Keratinocyte (primary cell): ENCODE data around the gene CCDC174. TPM values are rescaled to one million over a fixed set of nuclear protein-coding genes. Genes with fewer than 3 reads are reported as not detected.

ENCODE experiments used
- DNase-seq: peaks from one replicate; pipeline ENCODE4 v3.0.0-alpha.2; 2011; ENCODE audit warnings: low read depth, missing footprints, low spot score
- FAIRE-seq: peaks from 2 replicates; lab custom pipeline; 2011; peaks lifted over from hg19 to GRCh38; lab: Jason Lieb, UNC
- H2AFZ ChIP-seq: 2 replicates; pipeline ENCODE4 v1.6.0; 2012; ENCODE audit warnings: low read length, control low read depth, inconsistent platforms; ENCODE audit not compliant: control insufficient read depth
- H3K27ac ChIP-seq: 2 replicates; pipeline ENCODE4 v1.5.1; 2011; ENCODE audit warnings: low read length; ENCODE audit not compliant: control insufficient read depth, insufficient read depth
- H3K27me3 ChIP-seq: 3 replicates; pipeline ENCODE4 v1.6.0; 2011; ENCODE audit warnings: low read length; ENCODE audit not compliant: control insufficient read depth, insufficient read depth; ENCODE audit errors: extremely low read depth
- H3K36me3 ChIP-seq, 2 experiments: 2 replicates in 1 of 2; 3 replicates in 1 of 2; pipeline ENCODE4 v1.5.1; 2011; ENCODE audit warnings: low read length in 2 of 2, mild to moderate bottlenecking in 1 of 2; ENCODE audit not compliant: control insufficient read depth in 2 of 2, insufficient read depth in 2 of 2; ENCODE audit errors: extremely low read depth in 1 of 2
- H3K4me1 ChIP-seq: 3 replicates; pipeline ENCODE4 v1.5.1; 2011; ENCODE audit warnings: low read length; ENCODE audit not compliant: control insufficient read depth, insufficient read depth; ENCODE audit errors: extremely low read depth
- H3K4me2 ChIP-seq: 3 replicates; pipeline ENCODE4 v1.6.0; 2011; ENCODE audit warnings: low read depth, low read length; ENCODE audit not compliant: control insufficient read depth, insufficient read depth; ENCODE audit errors: extremely low read depth
- H3K4me3 ChIP-seq, 3 experiments: fragments of 200-600 bp in 1 of 3; sonication (generic) in 1 of 3; 2 replicates in 2 of 3; 3 replicates in 1 of 3; pipeline ENCODE4 v1.5.1; 2011 to 2016; ENCODE audit warnings: low read length in 3 of 3, mild to moderate bottlenecking in 3 of 3, control low read depth in 2 of 3, inconsistent platforms in 1 of 3, low read depth in 1 of 3, mixed read lengths in 1 of 3, mixed run types in 1 of 3, moderate library complexity in 1 of 3; ENCODE audit not compliant: control insufficient read depth in 2 of 3, insufficient read depth in 2 of 3; ENCODE audit errors: extremely low read depth in 1 of 3
- H3K79me2 ChIP-seq: 2 replicates; pipeline ENCODE4 v1.6.0; 2012; ENCODE audit warnings: low read length; ENCODE audit not compliant: control insufficient read depth, insufficient read depth
- H3K9ac ChIP-seq: 3 replicates; pipeline ENCODE4 v1.6.0; 2011; ENCODE audit warnings: low read length; ENCODE audit not compliant: control insufficient read depth, insufficient read depth; ENCODE audit errors: extremely low read depth
- H3K9me1 ChIP-seq: 3 replicates; pipeline ENCODE4 v1.6.0; 2011; ENCODE audit warnings: low read length; ENCODE audit not compliant: control insufficient read depth, insufficient read depth; ENCODE audit errors: extremely low read depth
- H3K9me3 ChIP-seq: 2 replicates; pipeline ENCODE4 v1.5.1; 2012; ENCODE audit warnings: low read depth, low read length; ENCODE audit not compliant: control insufficient read depth
- H4K20me1 ChIP-seq: 3 replicates; pipeline ENCODE4 v1.6.0; 2011; ENCODE audit warnings: low read length; ENCODE audit not compliant: control insufficient read depth, insufficient read depth; ENCODE audit errors: extremely low read depth
- EZH2 ChIP-seq: IDR thresholded peaks from one replicate; pipeline ENCODE4 v1.6.1; 2012; ENCODE audit warnings: inconsistent platforms, mild to moderate bottlenecking, low read length, moderate library complexity
- dilution Hi-C: fragments of 300-500 bp; cut with MboI; formaldehyde crosslinking; loops from one replicate; pipeline ENCODE4 v1.7.0; 2020; ENCODE audit warnings: low sequenced_read_pairs; ENCODE audit not compliant: extremely low pct_ligation_motif_present
- polyA plus RNA-seq, 5 experiments: library from polyadenylated mRNA; depleted of rRNA in 3 of 5; stranded (reverse) in 3 of 5; stranded (forward) in 1 of 5; unstranded in 1 of 5; fragments of >200 nt; gene quantifications; 1 replicate in 1 of 5; 2 replicates in 3 of 5; 3 replicates in 1 of 5; pipeline versions ENCODE4 v1.2.1 to v1.2.3, GENCODE V29; 2011 to 2012; ENCODE audit warnings: missing spikeins in 2 of 5, low read depth in 1 of 5, low replicate concordance in 1 of 5
- TF ChIP-seq, protein P1 (sequence below), 3 experiments: IDR thresholded peaks in 1 of 3; conservative IDR thresholded peaks in 1 of 3; optimal IDR thresholded peaks in 1 of 3; 2 replicates in 2 of 3; 3 replicates in 1 of 3; pipeline versions ENCODE3 to v1.5.1; 2011; ENCODE audit warnings: low read length in 3 of 3, mild to moderate bottlenecking in 3 of 3, moderate library complexity in 2 of 3, control low read depth in 1 of 3, inconsistent platforms in 1 of 3; ENCODE audit not compliant: insufficient read depth in 2 of 3; ENCODE audit errors: extremely low read depth in 1 of 3

CCDC174 gene
- polyA plus RNA-seq, 1 donor (not counting 4 experiments of a cell fraction or from before 2014, with no cell fraction given) = 6.2 TPM

DNA sequence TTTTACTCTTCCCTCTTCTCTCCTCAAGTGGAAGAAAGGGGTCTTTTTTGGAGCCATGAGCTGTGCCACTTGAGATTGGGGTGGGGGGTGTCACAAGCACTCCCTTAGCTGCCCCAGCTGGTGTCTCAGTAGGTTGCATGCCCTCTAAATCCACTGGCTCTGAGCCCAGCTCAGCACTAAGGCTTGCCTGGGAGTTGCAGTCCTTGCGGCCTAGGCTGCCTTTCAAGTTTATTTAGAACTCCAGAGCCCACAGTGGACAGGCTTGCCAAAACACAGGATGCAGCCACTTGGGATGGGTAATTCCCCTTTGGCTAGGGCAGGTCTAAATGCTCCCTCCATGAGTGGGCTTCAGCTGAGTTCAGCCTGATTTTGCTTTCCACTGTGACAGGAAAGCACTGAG lies 48.1 kb downstream of the CCDC174 start:
- dilution Hi-C loops = no loop called here
- H3K4me2 ChIP-seq = no peak overlapping the region
- DNase-seq = no peak

DNA sequence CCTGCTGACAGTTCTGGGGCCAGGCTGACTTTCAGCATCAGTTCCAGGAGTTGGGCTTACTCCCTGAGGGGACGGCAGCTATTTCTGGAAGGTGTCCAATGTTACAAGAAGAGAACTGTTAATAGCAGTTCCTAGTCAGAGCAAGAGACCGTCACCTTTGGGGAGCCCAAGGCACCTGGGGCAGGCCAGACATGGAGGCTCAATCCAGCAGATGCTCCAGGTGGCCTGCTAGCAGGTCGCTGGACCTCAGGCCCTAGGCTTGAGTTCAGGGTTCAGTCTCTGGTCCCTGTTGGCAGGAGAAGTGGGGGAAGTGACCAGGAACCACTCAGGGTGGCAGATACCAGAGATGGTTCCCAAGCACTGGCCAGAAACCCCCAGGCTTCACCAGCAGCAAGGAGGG lies 49.3 kb downstream of the CCDC174 start:
- no peaks in the 10 kb centered on the region for H3K27me3 ChIP-seq
- no peaks in the 10 kb centered on the region for H3K4me1 ChIP-seq
- dilution Hi-C loops = no loop called here
- H3K79me2 ChIP-seq = no peaks in the 10 kb centered on the region
- no peak overlapping the region for H2AFZ ChIP-seq
- no peaks in the 10 kb centered on the region for H4K20me1 ChIP-seq
- no peak for DNase-seq
- H3K27ac ChIP-seq = no peak overlapping the region
- no peaks in the 10 kb centered on the region for H3K9me3 ChIP-seq
- FAIRE-seq = no peak
- no peaks in the 10 kb centered on the region for H3K9me1 ChIP-seq
- H3K4me2 ChIP-seq = no peak overlapping the region
- H3K4me3 ChIP-seq = no peak overlapping the region
- TF ChIP-seq EZH2 = no peak
- TF ChIP-seq, protein P1, sequence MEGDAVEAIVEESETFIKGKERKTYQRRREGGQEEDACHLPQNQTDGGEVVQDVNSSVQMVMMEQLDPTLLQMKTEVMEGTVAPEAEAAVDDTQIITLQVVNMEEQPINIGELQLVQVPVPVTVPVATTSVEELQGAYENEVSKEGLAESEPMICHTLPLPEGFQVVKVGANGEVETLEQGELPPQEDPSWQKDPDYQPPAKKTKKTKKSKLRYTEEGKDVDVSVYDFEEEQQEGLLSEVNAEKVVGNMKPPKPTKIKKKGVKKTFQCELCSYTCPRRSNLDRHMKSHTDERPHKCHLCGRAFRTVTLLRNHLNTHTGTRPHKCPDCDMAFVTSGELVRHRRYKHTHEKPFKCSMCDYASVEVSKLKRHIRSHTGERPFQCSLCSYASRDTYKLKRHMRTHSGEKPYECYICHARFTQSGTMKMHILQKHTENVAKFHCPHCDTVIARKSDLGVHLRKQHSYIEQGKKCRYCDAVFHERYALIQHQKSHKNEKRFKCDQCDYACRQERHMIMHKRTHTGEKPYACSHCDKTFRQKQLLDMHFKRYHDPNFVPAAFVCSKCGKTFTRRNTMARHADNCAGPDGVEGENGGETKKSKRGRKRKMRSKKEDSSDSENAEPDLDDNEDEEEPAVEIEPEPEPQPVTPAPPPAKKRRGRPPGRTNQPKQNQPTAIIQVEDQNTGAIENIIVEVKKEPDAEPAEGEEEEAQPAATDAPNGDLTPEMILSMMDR (optimal IDR thresholded peaks at IDR 0.05 in 1 of 3, IDR thresholded peaks at IDR 0.05 in 1 of 3, conservative IDR thresholded peaks at IDR 0.05 in 1 of 3; ENCODE audit: extremely low read depth in 1 of 3, insufficient read depth in 2 of 3, low read length in 3 of 3) = no peak
- no peaks in the 10 kb centered on the region for H3K36me3 ChIP-seq
- H3K9ac ChIP-seq = no peak overlapping the region

More for the DNA sequence above, 48.1 kb downstream of the CCDC174 start:
- no peak for TF ChIP-seq EZH2
- TF ChIP-seq, protein P1 (optimal IDR thresholded peaks at IDR 0.05 in 1 of 3, IDR thresholded peaks at IDR 0.05 in 1 of 3, conservative IDR thresholded peaks at IDR 0.05 in 1 of 3; ENCODE audit: extremely low read depth in 1 of 3, insufficient read depth in 2 of 3, low read length in 3 of 3) = no peak
- Histone ChIP-seq H2AFZ (no peak overlapping the region), H4K20me1 (no peaks in the 10 kb centered on the region), H3K79me2 (no peaks in the 10 kb centered on the region), H3K9me3 (no peaks in the 10 kb centered on the region), H3K27me3 (no peaks in the 10 kb centered on the region), H3K36me3 (no peaks in the 10 kb centered on the region), H3K9ac (no peak overlapping the region), H3K9me1 (no peaks in the 10 kb centered on the region), H3K4me1 (no peaks in the 10 kb centered on the region), H3K27ac (no peak overlapping the region), H3K4me3 (no peak overlapping the region)
- FAIRE-seq = no peak
